CD4-positive, alpha-beta T cell treated with Interleukin-17A for 1 hour (primary cell): ENCODE data around the gene LTB4R.

Experiments used
- DNase-seq: peaks from one replicate; pipeline ENCODE4 v3.0.0-alpha.2; 2020

The LTB4R gene

GRCh38 chr14:24325041-24325530 is 13.8 kb downstream of the LTB4R start:
- no peak for DNase-seq

DNA sequence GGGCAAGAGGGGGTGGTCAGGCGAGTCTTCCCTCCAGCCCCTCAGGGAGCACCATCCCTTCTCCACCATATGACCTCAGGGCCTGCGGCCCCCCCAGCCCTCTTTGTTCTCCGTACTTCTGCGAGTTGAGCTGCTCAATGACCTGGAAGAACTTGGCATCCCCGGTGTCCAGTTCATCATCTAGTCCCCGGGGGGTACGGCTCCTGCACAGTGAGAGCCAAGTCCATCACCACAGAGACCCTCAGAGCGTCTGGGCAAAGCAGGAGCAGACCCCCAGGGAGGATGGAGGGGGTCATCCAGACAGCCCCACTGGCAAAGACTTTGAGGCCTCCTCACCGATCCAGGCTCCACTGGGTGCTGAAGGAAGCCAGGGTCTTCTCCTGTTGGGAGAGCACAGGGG is 14.7 kb downstream of the LTB4R start:
- DNase-seq, result no peak

- no peak for DNase-seq
Measured at GRCh38 chr14:24327303-24327702, 16.0 kb downstream of the LTB4R start.

GRCh38 chr14:24327914-24328313 is 16.6 kb downstream of the LTB4R start:
- DNase-seq, result peak; percentile 39

- no peak for DNase-seq
Measured at GRCh38 chr14:24329073-24329663, 17.9 kb downstream of the LTB4R start.

GRCh38 chr14:24329736-24330135 is 18.4 kb downstream of the LTB4R start:
- DNase-seq, result peak; percentile 82

DNA sequence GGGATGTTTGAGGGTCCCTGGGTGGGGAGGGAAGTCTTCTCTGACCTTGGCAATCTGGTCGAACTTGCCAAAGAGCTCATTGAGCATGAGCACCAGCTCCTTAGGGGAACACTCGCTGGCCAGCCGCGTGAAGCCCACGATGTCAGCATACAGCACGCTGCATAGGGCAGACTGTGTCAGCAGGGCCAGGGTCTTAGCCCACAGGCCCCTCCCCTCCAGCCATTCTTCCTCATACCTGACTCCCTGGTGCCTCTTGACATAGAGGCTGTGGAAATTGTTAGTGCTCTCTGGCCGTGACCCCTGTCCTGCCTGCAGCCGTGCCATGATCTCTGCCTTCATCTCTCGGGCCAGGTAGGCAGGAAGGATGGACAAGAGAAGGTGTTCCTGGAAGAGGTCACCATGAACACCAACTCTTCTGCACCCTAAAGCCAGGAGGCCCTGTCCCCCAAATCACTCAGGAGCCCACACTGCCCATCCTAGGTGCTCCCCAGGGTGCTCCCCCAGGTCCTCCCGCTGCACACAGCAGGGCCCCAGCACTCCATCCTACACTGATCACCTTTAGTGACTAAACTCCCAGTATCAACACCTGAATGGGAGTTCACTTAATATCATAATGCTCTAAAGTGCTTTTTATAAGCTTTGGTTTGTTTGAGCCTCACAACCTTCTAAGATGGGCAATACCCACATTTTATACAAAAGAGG is 19.8 kb downstream of the LTB4R start:
- DNase-seq, result no peak

DNA sequence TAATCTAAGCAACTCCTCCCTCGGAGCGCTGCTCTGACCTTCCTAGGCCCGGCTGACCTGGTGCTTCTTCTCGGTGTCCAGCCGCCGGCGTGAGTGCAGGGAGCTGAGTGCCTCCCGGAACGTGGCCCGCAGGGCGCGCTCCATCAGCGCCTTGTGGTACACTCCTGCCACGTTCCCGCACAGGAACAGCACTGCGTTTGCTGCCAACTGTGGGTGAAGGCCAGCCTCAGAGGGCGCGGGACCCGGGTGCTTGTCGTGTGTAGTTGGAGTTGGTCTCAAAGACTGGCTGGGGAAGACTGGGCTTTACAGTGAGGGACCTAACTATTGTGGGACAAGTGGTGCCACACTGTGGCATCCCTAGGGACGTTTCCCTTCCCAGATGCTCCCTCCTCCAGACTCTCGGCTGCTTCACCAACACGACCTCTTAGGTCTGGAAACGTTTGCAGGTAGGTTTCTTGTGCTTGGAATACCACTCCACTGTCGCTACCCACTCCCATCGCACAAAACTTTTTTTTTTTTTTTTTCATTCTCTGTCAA is 20.5 kb downstream of the LTB4R start:
- DNase-seq, result no peak

- DNase-seq, result peak; percentile 94
Measured at GRCh38 chr14:24332268-24332993, 21.1 kb downstream of the LTB4R start.

GRCh38 chr14:24334431-24335291 is 23.4 kb downstream of the LTB4R start, which contains the start of gene ADCY4:
ADCY4 (minus strand) TSS chr14:24335071; CDS start chr14:24334652, 419 bp downstream.
- DNase-seq, result no peak

DNA sequence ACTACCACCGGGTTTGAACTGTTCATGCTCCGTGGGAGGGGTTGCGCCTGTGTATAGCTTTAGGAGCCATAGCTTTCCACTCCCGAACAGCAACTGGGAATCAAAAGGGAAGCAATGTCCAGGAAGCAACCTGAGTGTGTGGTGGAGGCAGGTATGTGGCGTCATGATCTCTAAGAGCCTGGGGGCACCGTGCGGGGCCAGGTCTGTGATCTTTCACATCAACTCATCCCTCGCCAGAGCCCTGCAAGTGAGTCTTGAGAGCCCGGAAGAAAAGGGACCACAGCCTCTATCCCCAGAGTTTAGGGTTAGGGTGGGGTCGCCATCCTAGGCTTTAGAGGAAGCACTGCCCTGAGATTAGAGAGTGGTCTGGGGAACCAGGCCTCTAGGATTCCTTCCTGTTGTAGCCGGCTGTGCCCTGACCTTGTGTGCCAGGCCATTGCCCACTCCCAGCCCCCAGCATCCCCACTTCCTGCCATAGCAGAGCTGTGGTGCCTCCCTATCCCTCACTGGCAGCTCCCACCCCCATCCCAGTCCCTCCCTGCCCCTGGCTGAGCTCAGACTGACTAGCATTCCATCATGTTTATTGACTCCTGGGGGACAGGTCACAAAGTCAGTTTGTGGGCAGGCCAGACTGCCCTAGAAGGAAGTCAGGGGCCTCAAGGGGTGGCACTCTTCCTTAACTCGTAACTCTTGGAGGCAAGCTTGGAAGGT is 24.3 kb downstream of the LTB4R start:
- no peak for DNase-seq

DNA sequence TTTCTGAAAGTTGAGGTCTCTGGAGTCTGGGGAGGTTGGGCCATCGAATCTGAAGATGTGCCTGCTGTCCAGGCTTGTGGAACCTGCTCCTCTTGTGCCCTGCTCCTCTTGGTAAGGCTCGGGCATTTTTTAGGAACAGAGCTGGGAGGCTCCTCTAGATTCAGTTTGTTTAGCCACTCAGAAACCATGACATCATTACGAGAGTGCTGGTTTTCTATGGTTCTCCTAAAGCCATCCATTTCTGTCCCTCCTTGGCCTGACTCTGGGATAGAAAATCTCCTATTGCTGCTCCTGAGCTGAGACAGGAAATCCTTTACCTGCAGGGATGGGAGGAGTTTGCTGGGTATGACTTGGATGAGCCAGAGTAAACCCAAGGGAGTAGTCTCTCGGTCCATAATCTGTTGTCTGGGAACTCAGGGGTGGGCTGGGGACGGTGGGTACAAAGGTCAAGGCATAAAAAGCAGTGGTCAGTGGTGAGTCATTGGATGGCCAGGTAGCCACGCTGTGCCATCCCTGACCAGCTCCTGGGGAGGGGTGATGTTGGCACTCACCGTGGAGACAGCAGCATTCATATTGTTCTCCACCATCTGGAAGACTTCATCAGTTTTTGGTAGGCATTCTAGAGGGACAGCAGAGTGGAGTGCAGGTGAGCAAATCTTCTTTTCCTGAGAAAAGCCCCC is 26.0 kb downstream of the LTB4R start:
- DNase-seq, result no peak

DNA sequence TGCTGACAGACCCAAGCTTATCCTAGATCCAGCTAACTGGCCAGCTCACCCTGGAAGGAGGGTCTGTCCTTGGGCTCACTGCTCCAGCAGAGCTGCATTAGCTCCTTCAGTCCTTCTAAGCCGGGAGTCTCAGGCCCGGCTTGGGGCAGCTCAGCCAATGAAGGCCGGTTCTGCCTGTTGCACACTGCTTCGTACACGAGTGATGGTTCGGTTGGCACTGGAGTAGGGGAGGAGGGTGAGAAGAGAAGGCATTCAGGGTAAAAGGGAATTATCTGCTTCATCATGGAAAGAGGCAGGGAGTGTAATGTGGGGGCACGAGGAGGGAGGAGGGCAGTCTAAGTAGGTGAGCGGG is 26.5 kb downstream of the LTB4R start:
- DNase-seq, result no peak

DNA sequence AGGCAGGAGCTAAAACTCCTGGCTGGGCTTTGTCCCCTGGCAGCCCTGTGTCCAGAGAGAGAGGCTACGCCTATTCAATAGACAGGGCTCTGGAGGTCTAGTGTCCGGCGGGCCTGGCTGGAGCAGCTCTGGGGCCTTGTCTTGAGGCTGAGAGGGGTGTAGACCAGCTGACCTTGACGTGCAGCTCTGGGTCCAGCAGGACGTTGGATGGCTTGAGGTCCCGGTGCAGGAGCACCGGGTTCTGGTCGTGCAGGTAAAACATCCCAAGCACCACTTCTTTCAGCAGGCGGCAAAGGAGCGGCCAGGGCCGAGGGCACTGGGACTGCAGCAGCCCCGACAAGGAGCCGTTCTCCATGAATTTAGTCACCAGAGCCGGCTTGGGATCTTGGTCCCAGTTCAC is 27.5 kb downstream of the LTB4R start:
- no peak for DNase-seq

- DNase-seq, result peak; percentile 70
Measured at GRCh38 chr14:24339284-24340151, 28.2 kb downstream of the LTB4R start, which contains the start of gene RIPK3. RIPK3 (minus strand) TSS chr14:24339991; CDS start chr14:24339826, 165 bp downstream.

DNA sequence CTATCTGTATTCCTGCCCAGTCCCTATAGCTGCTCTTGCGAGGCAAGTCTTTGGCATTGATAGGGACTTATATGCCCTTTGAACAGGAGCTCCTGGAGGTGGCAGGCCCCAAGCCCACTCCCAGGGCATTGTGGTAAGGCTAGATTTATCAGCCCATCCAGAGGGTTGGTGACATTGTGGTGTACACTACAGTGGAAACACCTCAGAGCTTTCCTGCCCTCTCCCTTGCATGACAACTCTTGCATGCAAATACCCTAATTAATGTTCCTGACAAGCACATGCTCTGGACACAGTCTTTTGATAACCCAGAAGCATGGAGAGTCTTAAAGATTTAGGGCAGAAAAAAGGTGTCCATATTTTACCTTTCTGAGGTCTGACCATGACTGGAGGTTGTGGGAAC is 29.3 kb downstream of the LTB4R start:
- no peak for DNase-seq

- DNase-seq, result no peak
Measured at GRCh38 chr14:24342889-24343288, 31.6 kb downstream of the LTB4R start.

GRCh38 chr14:24343795-24344660 is 32.7 kb downstream of the LTB4R start:
- no peak for DNase-seq

DNA sequence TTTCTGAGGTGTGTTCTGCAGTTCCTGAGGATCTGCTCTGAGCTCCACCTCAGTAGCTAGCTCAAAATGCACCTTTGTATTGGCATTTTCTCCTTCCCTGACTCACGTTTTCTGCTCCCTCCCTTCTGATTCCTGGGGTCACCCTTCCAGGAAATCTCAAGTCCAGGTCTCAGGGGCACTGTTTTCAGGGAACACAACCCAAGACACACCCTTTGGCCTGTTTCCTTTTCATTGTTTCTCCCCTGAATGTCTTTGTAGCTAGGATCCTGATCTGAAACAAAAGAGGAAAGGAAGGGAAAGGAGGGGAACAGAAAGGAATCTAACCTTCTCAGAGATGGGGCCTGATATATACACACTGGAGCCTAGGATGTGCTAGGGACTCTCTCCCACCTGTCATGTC is 35.8 kb downstream of the LTB4R start:
- DNase-seq, result no peak
